ENCODE data around the gene WDR59. TPM values are rescaled to one million over a fixed set of nuclear protein-coding genes. Genes with fewer than 3 reads are reported as not detected.
"Not testable (repeated sequence)": the region's sequence is repeated elsewhere in the genome, so short reads cannot be mapped to it uniquely, and the experiment has no call there.

The WDR59 gene
- polyA plus RNA-seq, 5 donors, result 86.0 to 125 (median 95.3) TPM

DNA sequence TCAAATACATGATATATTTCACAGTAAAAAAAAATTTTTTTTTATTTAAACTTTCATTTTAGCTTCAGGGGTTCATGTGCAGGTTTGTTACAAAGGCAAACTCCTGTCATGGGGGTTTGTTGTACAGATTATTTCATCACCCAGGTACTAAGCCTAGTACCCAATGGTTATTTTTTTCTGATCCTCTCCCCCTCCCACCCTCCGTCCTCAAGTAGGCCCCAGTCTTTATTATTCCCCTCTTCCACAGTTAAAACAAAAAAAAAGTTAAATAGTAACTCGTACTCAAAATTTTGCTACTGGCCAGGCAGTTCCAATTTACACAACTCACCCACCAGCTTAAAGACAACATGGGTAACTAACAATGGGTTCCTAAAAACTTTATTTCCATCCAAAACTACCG lies 63.9 kb downstream of the WDR59 start:
- DNase-seq, result no peak

DNA sequence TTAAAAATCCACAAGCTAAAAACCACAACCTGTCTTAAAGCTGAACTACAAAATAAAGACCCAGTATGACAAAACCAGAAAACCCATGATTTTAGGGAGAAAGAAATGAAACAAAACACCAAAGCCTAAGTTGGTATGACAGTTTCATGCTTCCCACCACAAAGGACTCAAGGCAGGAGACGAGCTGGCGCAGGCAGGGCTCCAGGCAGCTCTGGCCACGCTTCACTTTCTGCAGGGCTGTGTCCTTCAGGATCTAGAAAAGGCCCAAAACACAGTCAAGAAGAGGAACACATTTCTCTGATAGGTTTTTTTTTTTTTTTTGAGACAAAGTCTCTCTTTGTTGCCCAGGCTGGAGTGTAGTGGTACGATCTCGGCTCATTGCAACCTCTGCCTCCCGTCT lies 75.3 kb downstream of the WDR59 start:
- DNase-seq, result no peak

DNA sequence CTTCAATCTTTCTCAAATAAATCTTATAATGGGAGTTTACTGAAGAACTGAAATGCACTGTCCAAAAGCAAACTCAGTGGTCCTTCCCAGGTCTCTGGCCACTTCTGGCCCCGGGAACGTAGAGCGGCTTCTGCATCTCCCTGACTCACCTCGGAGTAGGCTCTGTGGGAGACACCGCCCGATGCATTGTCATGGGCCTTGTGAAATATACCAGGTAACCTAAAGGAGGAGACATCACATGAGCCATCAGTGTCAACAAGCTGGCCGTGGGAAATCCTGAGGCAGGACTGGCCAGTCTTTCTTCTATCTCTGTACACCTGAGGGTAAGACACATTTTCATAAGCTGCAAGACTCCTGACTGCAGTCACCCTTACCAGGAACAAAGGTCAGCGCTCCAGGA lies 76.2 kb downstream of the WDR59 start:
- not testable (repeated sequence) for DNase-seq

GRCh38 chr16:74903901-74904678 lies 80.8 kb downstream of the WDR59 start:
- no peak for DNase-seq

DNA sequence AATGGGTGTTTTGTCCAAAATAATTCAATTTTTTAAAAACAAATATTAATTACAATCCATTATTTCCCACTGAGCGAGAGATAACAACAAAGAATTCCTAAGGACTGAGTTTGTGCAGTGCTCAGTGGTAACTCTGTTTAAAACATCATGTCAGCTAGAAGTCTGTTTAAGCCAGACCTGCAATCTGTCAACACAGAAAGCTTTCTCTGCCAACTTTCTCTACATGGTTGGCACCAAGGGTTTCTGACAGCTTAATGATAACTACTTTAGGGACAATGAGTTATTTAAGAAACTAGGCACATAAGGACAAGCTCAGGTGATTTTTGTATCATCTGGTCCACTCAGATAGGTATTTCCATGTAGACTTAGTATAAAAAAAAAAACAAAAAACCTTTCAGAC lies 81.8 kb downstream of the WDR59 start:
- no peak for DNase-seq

DNA sequence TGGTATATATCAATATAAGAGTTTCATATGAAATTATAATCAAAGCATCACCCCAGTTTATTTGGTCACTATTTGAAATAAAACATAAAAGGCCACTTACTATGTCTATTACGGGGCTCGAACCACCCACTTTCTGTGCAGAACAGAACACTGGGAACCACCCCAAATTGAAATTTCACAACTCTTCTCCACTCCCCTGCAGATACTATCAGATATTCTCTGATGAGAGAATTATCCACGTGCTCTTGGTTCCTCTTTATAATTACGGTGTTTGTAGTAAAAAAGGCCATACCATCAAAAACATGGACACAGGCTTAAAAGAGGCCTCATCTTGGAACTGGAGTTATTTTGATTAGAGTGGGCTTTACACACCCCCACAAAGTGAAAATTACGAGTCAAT lies 82.8 kb downstream of the WDR59 start:
- no peak for DNase-seq

- no peak for DNase-seq
Measured at GRCh38 chr16:74901606-74902005, 83.3 kb downstream of the WDR59 start.

DNA sequence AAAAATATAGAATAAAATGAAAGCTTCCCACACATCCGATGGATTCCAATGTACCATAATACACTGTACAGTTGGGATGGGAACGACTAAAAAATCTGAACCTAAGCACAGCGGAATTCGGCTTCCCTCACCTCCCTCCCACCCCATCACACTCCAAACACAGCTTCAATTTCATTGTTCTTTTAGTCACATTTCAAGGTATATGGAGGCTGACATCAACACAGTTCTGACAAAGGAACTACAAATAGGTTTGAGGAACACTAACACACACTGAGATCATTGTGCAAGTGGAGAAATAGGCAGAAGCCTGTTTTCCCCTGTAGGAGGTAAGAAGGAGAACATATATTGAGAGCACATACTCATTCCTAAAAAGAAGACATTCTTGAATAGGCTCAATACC lies 85.1 kb downstream of the WDR59 start:
- DNase-seq, result no peak

DNA sequence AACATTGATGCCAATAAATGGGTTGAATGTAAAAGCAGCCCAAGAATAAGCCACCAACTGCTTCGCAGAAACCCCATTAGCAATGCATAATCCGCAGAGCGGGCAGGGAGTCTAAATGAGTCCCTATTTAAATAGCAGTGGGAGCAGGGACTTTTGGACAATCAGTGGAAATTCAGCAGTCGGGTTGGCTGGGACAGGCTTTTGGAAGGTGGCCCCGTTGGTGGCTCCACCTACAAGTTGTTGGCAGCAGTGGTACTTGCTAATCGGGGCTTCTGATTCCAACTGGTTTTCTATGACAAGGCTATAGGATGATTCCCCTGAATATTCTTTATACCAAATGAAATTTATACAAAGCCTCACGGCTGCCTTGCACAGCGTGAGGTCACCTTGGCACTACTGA lies 86.3 kb downstream of the WDR59 start:
- no peak for DNase-seq

DNA sequence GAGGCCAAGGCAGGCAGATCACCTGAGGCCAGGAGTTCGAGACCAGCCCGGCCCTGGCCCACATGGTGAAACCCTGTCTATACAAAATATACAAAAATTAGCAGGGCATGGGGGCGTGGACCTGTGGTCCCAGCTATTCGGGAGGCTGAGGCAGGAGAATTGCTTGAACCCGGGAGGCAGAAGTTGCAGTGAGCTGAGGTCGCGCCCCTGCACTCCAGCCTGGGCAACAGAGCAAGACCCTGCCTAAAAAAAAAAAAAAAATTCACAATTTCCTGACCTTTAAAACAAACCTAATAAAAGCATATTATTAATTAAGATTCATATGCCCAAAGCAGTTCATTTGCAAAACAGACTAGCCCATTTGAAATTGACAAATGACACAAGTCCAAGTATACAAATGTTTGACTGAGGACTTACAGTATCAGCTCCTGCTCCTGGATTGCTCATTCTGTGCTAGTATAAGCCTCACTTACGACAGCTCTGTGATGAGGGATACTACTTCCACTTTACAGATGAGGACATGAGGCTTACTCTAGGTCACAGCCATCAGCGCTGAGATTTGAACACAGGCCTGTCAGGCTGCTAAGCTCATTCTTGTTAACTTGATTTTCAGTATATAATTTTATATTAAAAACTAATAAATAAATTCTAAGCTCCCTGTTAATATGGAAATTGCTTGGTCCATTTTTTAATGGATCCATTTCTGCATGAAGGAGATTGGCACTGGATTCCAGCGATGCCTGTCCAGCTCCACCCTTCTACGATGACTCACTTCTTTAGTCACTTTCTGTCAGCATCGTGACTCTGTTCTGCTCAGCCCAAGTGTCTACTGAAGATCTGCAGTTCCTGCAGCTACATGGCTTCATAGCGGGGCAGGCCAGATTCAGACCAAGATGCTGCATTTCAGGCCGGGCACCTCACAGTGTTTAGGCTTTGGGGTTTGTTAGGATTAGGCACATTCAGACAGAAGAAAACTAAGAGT lies 88.2 kb downstream of the WDR59 start:
- DNase-seq, result no peak

- DNase-seq, result no peak
Measured at GRCh38 chr16:74893541-74893940, 91.4 kb downstream of the WDR59 start.

DNA sequence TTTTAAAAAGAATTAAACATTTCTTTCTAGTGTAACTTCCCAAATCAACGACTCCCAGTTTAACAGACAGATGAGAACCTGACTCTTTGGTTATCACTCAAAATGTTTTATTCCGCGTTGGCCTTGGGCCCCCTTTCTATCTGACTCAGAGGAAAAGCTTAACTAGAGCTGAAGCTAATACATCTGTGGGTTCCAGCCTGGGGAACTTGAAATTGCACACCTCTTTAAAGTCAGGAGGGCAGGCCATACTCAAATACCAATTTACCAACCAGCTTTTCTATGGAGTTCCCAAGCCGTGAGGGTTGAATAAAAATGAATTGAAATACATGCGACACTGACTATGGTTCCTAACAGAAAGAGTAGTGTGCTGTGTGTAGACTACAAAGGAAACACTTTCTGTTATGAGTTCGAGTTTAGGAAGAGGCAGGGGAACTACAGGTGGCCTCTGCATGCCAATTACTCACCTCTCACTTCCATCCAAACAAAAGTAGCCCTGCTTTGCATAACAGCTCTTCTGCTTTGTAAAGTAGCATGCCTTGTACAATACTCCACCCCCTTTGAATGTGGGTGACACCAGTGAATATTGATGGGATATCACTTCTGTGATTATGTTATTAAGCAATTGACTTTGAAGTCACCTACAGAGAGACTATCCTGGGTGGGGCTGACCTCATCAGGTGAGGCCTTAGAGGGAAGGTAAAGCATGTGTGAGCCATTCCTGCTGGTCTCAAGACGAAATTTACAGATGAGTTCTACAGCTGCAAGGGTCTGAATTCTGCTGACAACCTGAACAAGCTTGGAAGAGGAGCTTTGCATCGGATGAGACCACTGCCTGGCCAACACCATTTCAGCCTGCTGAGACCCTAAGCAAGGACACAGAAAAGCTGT lies 92.1 kb downstream of the WDR59 start:
- no peak for DNase-seq

GRCh38 chr16:74888888-74889287 lies 96.0 kb downstream of the WDR59 start:
- DNase-seq, result no peak

- DNase-seq, result no peak
Measured at GRCh38 chr16:74888232-74888862, 96.6 kb downstream of the WDR59 start.

DNA sequence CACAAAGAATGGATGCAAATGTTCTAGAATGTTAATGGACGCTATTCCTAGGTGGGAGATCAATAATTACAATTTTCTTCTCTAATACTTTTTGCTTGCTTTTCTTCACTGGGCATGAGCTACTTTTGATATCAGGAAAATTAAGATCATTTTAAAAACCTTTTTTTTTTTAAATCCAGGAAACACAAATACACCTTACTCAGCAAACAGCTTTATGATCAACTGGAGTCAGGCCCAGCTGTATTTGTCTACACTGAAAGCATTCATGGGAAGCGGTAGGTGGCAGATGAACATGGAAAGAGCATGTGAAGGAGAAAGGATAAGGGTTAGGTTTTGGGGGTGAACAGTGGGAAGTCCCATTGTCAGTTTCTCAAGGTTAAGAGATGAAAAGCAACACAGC lies 97.8 kb downstream of the WDR59 start:
- DNase-seq, result no peak

DNA sequence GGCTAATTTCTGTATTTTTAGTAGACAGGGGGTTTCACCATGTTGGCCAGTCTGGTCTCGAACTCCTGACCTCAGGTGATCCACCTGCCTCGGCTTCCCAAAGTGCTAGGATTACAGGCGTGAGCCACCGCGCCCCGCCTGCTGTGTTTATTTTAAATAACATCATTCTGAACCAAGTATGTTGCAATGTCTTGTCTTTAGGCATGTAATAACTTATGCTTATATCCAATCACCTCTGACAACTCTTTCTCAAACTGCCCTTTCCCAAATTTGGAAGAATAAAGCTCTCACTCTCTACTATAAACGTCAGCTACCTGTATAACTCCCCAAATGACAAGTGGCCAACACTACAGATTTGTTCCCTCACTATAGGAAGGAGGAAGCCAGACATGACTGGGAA lies 107.2 kb downstream of the WDR59 start:
- DNase-seq, result no peak

DNA sequence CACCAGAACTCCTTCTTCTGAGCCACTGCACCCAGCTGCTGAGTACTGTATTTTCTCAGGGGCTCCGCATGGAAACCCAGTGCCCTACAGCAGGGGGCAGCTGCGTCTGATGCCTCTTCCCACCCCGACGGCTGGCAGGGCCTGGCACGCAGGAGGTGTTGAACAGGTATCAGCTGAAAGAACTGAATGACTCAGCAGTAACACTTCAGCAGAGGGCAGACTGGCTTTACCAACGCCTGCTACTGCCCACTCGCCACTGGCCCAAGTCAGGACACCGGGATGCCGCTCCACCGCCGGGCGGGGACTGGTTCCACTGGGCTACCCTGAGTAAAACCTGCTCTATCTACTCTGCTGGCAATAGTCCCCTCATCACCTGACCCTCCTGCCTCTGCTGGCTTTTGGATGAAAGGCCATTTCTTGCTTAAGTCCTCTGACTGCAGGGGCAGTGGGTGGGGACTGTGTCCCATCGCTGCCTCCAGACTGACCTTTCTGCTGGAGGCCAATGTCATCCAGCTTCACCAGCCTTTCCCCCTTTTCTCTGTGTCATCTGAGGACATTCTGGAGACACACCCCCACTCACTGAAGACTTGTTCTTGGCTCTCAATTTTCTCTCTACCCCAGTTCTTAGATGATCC lies 109.9 kb downstream of the WDR59 start:
- no peak for DNase-seq

- DNase-seq, result no peak
Measured at GRCh38 chr16:74874123-74874522, 110.8 kb downstream of the WDR59 start.

- no peak for DNase-seq
Measured at GRCh38 chr16:74872302-74872701, 112.6 kb downstream of the WDR59 start.

- no peak for DNase-seq
Measured at GRCh38 chr16:74871608-74872007, 113.3 kb downstream of the WDR59 start.

GRCh38 chr16:74868501-74868900 lies 116.4 kb downstream of the WDR59 start:
- DNase-seq, result peak in 1 of 2 donors; percentile 2
